Activated CD8-positive, alpha-beta memory T cell treated with anti-CD3 and anti-CD28 coated beads, Interleukin-2, amount 50 U/mL, for 4 hours (primary cell): ENCODE results near the gene ZMIZ2.
"Not testable (repeated sequence)": the region's sequence is repeated elsewhere in the genome, so short reads cannot be mapped to it uniquely, and the experiment has no call there.

Experiments used
- DNase-seq: peaks from one replicate; pipeline ENCODE4 v3.0.0-alpha.2; 2020

The ZMIZ2 gene

DNA sequence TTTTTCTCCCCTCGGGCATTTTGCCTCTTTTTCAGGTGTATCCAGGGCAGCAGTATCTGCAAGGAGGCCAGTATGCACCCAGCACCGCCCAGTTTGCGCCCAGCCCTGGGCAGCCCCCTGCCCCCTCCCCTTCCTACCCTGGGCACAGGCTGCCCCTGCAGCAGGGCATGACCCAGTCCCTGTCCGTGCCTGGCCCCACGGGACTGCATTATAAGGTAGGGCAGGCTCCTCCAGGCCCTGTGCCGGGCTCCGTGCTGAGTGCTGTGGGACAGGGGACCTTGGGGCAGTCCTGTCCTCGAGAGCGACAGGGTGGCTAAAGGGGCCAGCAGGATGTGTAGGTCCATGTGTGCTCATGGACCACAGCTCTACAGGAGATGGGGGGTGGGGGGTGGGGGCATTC, 10.6 kb downstream of the ZMIZ2 start:
- DNase-seq, result no peak

DNA sequence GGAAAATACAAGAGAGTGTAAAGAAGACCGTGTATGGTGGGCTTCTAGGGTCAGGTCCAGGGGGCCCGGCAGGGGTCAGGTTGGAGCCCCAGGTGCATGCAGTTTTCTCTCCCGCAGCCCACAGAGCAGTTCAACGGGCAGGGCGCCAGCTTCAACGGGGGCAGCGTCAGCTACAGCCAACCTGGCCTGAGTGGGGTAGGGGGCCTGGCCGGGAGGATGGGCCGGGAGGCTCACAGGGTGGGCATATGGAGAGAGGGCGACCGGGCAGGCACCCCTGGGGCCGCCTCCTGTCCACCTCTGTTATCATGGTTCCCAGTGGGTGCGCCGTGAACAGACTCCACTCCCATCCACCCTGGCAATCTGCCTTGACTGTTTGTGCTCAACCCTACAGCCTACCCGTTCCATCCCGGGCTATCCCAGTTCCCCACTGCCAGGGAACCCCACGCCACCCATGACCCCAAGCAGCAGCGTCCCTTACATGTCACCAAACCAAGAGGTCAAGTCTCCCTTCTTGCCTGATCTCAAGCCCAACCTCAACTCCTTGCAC, 11.5 kb downstream of the ZMIZ2 start:
- no peak for DNase-seq

DNA sequence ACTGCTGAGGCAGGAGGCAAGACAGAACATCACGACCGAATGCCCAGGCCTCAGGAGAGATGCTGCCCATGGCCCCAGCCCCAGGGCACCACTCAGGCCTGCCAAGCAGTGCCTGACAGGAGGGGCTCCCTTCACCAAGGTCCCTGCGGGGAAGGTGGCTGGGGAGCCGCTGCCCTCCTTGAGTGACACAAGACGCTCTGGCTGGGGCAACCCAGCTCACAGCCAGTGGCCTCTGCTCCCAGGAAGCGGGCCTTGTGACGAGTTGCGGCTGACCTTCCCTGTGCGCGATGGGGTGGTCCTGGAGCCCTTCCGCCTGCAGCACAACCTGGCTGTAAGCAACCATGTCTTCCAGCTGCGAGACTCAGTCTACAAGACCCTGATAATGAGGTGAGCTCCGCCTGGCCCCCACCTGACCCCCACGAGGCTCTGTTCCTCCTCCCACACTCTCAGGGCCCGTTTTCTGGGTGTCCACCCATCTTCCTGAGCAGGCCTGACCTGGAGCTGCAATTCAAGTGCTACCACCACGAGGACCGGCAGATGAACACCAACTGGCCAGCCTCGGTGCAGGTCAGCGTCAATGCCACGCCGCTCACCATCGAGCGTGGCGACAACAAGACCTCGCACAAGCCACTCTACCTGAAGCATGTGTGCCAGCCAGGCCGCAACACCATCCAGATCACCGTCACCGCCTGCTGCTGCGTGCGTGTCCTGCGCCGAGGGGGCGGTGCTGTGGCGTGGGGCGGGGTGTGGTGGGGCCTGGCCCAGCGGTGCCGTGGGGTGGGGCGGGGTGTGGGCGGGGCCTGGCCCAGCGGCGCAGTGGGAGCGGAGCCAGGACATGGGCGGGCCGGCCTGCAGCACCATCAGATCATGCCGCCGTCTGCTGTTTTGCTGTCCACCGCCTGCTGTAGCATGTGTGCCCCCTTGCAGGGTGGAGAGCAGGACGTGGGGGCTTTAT, 12.8 kb downstream of the ZMIZ2 start:
- no peak for DNase-seq

DNA sequence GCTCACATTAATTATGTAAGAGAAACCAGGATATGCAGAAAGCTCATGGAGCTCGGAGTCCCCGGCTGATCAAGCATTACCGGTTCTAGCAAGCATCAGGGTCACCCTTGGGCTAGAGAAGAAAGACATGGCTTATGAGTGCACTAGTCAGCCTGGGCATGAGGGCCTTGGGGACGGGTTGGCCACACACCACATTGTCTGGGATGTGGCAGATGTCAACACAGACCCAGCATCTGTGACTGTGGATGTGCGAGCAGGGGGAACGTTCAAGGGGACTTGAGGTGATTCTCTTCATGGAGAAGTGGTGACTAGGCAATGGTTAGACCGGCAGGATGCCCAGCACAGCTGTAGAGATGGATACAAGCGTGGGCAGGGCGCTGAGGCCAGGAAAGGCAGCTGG, 13.7 kb downstream of the ZMIZ2 start:
- DNase-seq, result no peak

DNA sequence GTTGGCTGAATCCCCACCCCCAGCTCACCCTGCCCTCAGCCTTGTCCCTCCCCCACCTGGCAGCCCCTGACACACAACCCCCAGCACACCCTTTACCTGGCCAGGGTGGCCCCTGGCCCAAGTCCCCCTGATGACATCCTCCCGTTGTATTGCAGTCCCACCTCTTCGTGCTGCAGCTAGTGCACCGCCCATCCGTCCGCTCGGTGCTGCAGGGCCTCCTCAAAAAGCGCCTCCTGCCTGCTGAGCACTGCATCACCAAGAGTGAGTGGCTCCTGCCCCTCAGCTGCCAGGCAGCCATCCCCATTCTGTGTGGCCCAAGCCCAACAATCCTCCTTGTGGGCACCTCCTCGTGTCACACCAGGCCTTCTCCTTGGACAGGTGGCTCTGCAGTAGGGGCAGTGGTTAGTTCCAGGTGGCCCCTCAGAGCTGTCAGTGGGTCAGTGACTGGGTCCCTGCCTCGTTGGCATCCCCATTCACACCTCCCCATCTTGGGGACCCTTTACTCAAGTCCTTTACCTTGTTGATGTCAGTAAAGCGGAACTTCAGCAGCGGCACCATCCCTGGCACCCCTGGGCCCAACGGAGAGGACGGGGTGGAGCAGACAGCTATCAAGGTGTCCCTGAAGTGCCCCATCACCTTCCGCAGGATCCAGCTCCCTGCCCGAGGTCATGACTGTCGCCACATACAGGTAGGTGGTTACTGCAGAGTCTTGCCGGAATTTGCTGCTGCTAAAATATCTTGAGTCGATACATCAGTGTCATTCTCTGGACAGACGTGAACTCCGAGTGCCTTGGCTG, 14.3 kb downstream of the ZMIZ2 start:
- DNase-seq, result no peak

DNA sequence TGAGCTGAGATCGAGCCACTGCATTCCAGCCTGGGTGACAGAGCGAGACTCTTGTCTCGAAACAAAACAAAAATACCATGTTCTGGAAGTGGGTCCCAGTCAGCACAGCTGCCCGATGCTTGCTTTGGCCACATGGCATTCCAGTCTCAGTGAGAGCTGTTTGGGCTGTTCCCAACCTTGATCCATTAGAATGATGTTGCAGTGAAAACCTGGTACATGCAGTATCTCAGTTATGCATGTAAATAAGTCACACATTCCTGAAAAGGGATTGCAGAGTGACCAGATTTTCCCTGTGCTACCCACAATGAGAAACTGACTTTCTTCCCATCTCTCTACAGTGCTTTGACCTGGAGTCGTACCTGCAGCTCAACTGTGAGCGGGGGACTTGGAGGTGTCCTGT, 15.4 kb downstream of the ZMIZ2 start:
- DNase-seq, result no peak

DNA sequence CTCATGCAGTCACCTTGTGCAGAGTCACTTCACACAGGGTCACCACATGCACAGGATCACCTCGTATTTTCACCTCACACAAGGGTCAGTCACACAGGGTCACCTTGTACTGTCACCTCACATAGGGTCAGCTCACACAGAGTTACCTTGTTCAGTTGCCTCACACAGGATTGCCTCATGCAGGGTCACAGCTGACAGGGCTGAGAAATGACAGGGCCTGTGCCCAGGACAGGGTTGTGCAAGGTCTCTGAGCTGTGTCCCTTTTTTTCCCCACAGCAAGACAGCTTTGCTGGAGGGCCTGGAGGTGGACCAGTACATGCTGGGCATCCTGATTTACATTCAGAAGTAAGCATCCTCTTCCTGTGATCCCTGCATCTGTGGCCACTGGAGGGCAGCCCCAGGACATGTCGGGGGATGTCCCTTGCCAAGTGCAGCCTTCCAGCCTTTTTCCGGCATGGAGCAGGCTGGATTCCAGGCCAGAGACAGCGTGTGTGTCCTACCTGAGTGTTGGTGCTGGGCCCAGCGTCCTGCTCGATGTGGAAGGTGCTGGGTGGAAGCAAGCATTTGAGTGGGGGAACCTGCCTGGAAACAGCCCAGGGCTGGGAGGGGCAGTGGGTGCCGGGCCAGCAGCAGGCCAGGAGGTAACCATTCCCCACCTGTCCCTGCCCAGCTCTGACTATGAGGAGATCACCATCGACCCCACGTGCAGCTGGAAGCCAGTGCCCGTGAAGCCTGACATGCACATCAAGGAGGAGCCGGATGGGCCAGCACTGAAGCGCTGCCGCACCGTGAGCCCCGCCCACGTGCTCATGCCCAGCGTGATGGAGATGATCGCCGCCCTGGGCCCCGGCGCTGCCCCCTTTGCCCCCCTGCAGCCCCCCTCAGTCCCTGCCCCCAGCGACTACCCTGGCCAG, 16.3 kb downstream of the ZMIZ2 start:
- DNase-seq, result no peak

DNA sequence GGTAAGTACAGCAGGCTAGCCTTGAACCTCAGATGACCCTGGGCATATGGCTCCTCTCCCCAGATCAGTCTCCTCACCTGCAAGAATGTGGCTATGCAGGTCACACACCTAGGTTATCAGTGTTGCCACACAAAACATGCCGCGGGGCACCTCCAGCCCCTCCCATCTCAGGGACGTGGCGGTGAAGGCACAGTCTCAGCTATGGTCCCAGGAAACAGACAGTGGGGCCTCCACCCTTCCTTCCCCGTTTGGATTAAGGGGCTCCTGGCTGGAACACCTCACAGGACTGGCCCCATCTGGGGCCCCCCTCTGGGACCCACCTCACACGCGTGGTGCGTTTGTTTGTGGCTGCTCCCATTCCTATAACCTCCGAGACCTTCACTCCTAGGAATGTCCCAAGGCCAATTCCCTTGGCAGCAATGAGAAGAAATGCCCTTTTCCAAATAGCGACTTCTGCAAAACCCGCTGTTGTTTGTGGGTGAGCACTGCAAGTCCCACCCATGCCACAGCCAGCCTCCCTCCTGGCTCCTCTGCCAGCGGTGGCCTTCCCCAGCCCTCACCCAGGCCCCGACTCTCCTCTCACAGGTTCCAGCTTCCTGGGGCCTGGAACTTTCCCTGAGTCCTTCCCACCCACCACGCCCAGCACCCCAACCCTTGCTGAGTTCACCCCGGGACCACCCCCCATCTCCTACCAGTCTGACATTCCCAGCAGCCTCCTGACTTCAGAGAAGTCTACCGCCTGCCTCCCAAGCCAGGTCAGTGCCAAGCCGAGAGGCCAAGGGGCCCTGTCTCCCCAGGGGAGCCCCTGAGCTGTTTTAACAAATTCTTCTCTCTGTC, 17.1 kb downstream of the ZMIZ2 start:
- DNase-seq, result no peak

DNA sequence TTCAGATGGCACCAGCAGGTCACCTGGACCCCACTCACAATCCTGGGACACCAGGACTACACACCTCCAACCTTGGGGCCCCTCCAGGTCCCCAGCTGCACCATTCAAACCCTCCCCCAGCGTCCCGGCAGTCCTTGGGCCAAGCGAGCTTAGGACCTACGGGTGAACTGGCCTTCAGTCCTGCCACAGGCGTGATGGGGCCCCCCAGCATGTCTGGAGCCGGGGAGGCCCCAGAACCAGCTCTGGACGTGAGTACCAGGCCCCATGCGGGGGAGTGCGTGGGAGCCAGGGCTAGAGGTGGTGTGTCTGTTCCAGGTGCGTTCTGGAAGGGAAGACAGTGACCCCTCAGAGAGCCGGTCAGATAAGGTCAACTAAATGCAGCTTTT, 17.8 kb downstream of the ZMIZ2 start:
- no peak for DNase-seq

DNA sequence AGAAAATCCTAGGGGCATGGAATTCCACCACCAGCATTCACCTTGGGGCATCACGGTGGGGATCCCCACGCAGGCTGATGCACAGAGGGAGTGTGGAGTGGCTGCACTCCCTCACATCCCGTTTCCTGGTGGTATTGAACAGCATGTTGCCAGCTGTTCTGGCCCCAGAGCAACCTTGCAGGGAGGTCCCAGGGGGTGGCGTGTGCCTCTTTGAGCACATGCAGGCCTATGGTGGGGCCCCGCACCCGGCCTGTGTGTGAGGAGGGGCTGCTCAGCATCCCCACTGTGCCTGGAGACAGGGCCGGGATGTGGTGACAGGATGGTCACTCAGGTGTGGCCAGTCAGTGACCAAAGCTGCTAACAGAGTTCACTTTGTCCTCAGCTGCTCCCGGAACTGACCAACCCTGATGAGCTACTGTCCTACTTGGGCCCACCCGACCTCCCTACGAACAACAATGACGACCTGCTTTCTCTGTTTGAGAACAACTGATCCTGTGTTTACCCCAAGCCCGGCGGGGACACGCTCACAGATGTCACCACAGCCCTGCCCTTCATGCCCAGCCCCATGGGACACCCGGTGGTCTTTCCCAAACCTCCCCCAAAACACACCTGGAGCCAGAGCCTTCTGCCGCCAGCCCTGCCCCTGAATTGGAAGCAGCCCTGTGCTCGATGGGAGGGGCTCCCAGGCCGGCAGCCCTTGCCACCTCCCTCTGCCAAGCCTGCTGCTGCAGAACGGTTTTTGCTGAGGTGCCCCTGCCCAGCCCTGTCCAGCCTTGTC, 18.7 kb downstream of the ZMIZ2 start:
- no peak for DNase-seq

DNA sequence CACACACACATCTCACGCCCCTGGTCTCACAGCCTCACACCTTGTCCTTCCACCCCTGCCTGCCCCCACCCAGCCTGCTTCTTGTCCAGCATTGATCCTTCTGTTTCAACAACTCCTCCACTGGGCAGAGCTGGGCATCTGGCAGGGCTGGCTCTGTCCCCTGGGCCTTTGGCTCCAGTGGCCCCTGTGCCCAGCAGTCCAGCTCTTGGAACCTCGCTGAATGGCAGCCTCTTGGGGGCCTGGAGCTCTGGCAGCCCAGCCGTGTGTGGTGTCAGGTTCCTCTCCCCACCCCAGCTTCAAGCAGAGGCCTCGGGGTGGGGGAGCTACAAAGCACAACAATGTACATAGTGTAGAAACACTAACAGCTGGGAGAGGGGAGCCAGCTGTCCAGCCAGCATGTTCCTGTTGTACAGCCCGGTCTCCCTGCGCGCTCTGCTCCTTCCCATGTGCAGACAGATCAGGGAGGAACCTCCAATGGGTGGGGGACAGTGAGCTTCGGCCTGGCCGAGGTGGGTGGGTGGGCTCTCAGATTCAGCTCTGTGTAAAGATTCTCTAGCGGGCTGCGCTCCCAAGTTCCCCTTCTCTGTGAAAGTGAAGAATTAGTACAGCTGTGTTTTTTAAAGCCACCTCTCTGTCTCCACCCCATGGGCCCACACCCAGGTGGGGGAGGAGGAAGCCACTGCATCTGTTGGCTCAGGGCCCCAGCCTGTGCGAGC, 19.4 kb downstream of the ZMIZ2 start:
- DNase-seq, result no peak

DNA sequence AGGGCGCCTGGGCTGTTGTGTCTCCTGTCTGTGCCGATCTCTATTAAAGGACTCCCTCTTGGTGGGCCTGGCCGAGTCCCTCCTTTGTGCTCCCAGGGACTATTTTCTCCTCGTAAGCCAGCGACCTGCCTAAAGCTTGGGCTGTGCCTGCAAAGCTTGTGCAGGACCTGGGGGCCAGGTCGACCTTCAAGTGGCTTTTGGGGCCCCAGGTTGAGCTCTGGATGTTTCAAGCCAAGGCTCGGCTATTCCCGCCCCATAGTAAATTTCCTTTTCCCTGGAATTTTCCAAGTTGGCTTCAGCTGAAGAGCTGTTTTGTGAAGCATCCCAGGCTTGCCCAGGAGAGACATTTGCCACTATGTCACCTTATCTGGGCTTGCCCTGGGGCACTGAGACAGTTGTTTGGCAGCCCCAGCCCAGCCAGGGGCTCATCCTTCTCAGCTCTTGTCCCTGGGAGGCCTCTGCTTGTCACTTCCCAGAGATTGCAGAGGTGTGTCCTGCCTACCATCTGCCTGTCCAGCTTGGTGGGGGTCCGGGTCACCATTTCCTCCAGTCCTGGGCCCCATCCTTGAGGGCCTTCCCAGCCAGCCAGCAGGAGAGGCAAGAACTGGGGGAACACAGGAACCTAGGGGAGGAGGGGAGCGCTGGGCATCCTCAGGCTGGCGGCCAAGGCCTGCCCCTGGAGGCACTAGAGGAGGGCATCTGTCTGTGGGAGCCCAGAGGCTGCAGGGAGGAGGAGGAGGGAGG, 20.2 kb downstream of the ZMIZ2 start:
- DNase-seq, result no peak

DNA sequence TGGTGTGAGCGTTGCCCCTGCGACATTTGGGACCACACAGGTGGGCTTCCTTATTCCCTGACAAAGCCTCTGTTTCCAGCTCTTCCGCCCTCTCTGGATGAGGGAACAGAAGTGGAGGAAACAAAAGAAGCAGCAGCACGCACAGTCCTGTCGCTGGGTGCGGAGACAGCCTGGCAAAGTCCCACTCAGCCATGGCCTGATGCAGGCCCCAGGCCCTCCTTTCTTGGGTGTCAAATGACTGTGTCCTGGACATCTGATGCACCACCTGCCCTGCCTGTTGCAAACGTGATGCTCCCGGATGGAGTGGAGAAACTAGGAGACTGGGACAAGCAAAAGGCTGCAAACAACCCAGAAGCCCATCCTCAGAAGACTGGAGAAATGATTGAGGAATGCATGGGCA, 20.7 kb downstream of the ZMIZ2 start:
- DNase-seq, result no peak

DNA sequence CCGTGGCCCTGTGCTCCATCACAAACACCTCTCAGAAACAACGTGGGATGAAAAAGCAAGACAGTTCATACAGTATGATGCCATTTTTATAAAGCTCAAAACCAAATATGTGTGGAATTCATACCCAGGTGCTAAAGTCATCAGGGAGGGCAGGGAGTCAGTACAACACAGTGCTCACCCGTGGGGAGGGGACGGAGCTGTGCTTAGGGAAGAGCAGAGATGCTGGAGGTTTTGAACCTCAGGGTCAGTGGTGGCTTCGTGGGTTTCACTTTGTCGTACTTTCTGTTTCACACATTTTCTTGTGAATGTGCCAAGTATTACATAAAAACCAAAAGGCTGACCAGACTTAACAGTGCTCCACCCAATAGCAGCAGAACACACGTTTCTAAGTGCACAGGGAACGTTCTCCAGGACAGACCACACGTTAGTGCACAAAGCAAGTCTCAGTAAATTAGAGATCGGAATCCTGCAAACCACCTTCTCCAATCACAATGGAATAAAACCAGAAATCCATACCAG, 21.2 kb downstream of the ZMIZ2 start:
- no peak for DNase-seq

DNA sequence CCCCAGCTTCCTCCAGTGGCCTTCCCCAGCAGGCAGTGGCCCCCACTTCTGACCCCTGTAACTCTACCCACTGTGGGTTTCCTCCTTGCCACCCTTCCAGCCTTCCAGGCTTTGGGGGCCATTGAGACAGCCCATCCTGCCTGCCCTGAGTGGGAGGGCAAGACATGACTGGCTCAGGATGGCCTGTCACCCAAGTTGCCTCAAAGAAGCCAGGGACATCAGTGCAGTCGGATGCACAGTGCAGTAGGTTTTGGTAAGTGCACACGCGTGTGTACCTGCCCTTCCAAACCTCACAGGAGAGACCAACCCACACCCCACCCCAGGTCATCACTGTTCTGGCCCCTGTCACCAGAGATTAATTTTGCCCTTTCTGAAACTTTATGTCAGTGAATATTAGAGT, 22.7 kb downstream of the ZMIZ2 start:
- no peak for DNase-seq

DNA sequence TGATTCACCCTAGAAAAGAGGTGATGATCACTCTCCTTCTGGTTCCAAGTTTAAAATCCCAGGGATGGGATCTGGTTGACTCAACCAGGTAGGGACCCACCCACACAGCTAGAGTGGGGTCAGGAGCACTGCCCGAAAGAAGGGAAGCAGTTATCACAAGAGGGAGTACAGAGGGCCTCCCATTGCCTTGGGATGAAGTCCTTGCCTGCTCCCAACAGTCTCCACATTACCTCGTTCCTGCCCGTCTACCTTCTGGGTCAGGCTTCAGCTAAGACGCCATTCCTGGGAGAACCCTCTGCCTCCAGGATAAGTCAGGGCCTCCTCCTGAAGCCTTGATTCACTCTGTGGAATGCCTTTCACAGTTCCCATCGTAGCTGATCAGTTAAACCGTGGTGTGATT, 23.8 kb downstream of the ZMIZ2 start:
- no peak for DNase-seq

DNA sequence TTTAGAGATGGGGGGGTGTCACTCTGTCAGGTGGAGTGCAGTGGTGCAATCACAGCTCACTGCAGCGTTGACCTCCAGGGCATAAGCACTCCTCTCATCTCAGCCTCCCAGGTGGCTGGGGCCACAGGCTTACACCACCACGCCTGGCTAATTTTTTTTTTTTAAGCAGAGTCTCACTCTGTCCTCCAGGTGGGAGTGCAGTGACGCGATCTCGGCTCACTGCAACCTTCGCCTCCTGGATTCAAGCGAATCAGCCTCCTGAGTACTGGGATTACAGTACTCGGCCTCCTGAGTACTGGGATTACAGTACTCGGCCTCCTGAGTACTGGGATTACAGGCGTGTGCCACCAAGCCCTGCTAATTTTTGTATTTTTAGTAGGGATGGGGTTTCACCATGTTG, 24.2 kb downstream of the ZMIZ2 start:
- no peak for DNase-seq

DNA sequence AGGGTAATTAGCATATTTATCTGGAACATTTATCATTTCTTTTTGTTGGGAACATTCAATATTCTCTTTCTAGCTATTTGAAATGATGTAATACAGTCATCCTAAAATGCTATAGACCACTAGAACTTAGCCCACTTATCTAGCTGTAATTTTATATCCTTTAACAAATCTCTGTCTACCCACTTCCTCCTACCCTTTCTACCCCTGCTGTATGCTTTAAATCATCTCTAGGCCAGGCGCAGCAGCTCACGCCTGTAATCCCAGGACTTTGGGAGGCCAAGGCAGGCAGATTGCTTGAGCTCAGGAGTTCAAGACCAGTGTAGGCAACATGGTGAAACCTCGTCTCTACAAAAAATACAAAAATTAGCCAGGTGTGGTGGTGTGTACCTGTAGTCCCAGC, 25.8 kb downstream of the ZMIZ2 start:
- not testable (repeated sequence) for DNase-seq

DNA sequence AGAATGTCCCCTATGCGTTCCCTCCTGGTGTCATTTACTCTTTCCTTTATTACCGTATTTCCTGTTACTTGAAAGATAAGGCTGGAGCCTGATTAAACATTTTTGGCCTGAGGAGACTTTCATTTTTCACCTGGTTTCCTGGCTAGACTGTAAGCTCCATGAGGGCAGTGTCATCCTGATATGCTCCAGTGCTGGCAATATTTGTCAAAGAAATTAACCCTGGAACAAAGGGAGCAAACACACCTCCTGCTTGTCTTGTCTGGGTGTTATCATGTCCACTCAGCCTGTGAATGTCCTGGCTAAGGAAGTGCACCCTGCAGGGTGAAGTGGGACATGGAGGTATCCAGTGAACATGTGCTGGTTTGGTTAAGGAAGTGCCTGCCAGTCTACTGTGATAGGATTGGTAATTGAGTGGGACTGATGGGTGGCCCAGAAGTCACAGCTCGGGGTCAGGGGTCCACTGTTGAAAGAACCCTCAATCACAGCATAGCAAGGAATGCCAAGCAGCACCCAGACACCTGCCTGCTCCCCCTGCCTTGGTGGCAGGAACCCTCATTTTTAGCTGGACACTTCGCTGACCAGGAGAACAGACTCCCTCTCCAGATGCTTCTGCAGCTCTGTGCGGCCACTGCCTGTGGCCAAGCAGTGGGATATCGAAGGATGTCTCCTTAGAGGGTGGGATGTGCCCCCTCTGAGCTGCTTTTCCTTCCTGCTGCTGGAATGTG, 26.9 kb downstream of the ZMIZ2 start:
- DNase-seq, result no peak
